ENCODE data around the gene CREB5.
"Not testable (repeated sequence)": the region's sequence is repeated elsewhere in the genome, so short reads cannot be mapped to it uniquely, and the experiment has no call there.

The CREB5 gene

GRCh38 chr7:28766359-28766758 lies 354.0 kb downstream of the CREB5 start:
- in situ Hi-C loops (cut with MboI; ENCODE audit: low pct_unique_long_range_greater_than_20kb, low sequenced_read_pairs): no loop called here
- DNase-seq: no peak

GRCh38 chr7:28767356-28767755 lies 355.0 kb downstream of the CREB5 start:
- no peak for DNase-seq
- in situ Hi-C loops (cut with MboI; ENCODE audit: low pct_unique_long_range_greater_than_20kb, low sequenced_read_pairs): no loop called here

GRCh38 chr7:28768577-28769147 lies 356.3 kb downstream of the CREB5 start:
- DNase-seq: no peak
- in situ Hi-C loops (cut with MboI; ENCODE audit: low pct_unique_long_range_greater_than_20kb, low sequenced_read_pairs): no loop called here

- no peak for DNase-seq
- in situ Hi-C loops (cut with MboI; ENCODE audit: low pct_unique_long_range_greater_than_20kb, low sequenced_read_pairs): no loop called here
These were observed 359.7 kb downstream of the CREB5 start for GRCh38 chr7:28771906-28772622.

- no peak for DNase-seq
- in situ Hi-C loops (cut with MboI; ENCODE audit: low pct_unique_long_range_greater_than_20kb, low sequenced_read_pairs): no loop called here
These were observed 361.3 kb downstream of the CREB5 start for GRCh38 chr7:28773423-28774145.

GRCh38 chr7:28774261-28774988 lies 362.1 kb downstream of the CREB5 start:
- in situ Hi-C loops (cut with MboI; ENCODE audit: low pct_unique_long_range_greater_than_20kb, low sequenced_read_pairs): no loop called here

GRCh38 chr7:28776463-28777157 lies 364.3 kb downstream of the CREB5 start:
- in situ Hi-C loops (cut with MboI; ENCODE audit: low pct_unique_long_range_greater_than_20kb, low sequenced_read_pairs): no loop called here
- no peak for DNase-seq

More at GRCh38 chr7:28774261-28774988, 362.1 kb downstream of the CREB5 start:
- DNase-seq: no peak

- in situ Hi-C loops (cut with MboI; ENCODE audit: low pct_unique_long_range_greater_than_20kb, low sequenced_read_pairs): no loop called here
- no peak for DNase-seq
These were observed 366.5 kb downstream of the CREB5 start for GRCh38 chr7:28778786-28779185.

- DNase-seq: no peak
- in situ Hi-C loops (cut with MboI; ENCODE audit: low pct_unique_long_range_greater_than_20kb, low sequenced_read_pairs): no loop called here
These were observed 367.6 kb downstream of the CREB5 start for GRCh38 chr7:28779954-28780353.

GRCh38 chr7:28782362-28782761 lies 370.0 kb downstream of the CREB5 start:
- in situ Hi-C loops (cut with MboI; ENCODE audit: low pct_unique_long_range_greater_than_20kb, low sequenced_read_pairs): no loop called here
- DNase-seq: no peak

- no peak for DNase-seq
- in situ Hi-C loops (cut with MboI; ENCODE audit: low pct_unique_long_range_greater_than_20kb, low sequenced_read_pairs): no loop called here
These were observed 372.0 kb downstream of the CREB5 start for GRCh38 chr7:28784171-28784902.

GRCh38 chr7:28785041-28785995 lies 373.0 kb downstream of the CREB5 start:
- in situ Hi-C loops (cut with MboI; ENCODE audit: low pct_unique_long_range_greater_than_20kb, low sequenced_read_pairs): no loop called here
- DNase-seq: no peak

GRCh38 chr7:28786156-28786555 lies 373.8 kb downstream of the CREB5 start:
- in situ Hi-C loops (cut with MboI; ENCODE audit: low pct_unique_long_range_greater_than_20kb, low sequenced_read_pairs); DNase-seq: not testable (repeated sequence)

- no peak for DNase-seq
- in situ Hi-C loops (cut with MboI; ENCODE audit: low pct_unique_long_range_greater_than_20kb, low sequenced_read_pairs): no loop called here
These were observed 374.8 kb downstream of the CREB5 start for GRCh38 chr7:28787106-28787505.

GRCh38 chr7:28790467-28790866 lies 378.1 kb downstream of the CREB5 start:
- in situ Hi-C loops (cut with MboI; ENCODE audit: low pct_unique_long_range_greater_than_20kb, low sequenced_read_pairs): no loop called here
- DNase-seq: no peak

GRCh38 chr7:28792858-28793257 lies 380.5 kb downstream of the CREB5 start:
- DNase-seq: no peak
- in situ Hi-C loops (cut with MboI; ENCODE audit: low pct_unique_long_range_greater_than_20kb, low sequenced_read_pairs): no loop called here

- no peak for DNase-seq
- in situ Hi-C loops (cut with MboI; ENCODE audit: low pct_unique_long_range_greater_than_20kb, low sequenced_read_pairs): no loop called here
These were observed 381.2 kb downstream of the CREB5 start for GRCh38 chr7:28793381-28794085.
